Stomach (tissue), 9 donors: Measurements from ENCODE around the gene KLLN. TPM values are rescaled to one million over a fixed set of nuclear protein-coding genes. Genes with fewer than 3 reads are reported as not detected.

ENCODE experiments used
- DNase-seq, 2 donors: peaks; one replicate each; pipeline versions ENCODE4 v3.0.0 to v3.0.0-alpha.2; 2013 to 2019
- H3K27ac ChIP-seq, 5 donors: fragments of 200-600 bp in 4 of 5; sonication (generic) in 4 of 5; one replicate each; pipeline ENCODE4 v1.5.1; 2013 to 2019; ENCODE audit warnings: mild to moderate bottlenecking in 1 of 5, moderate library complexity in 1 of 5
- H3K27me3 ChIP-seq, 3 donors: fragments of 200-600 bp; sonication (generic); one replicate each; pipeline ENCODE4 v1.5.1; 2017 to 2019; ENCODE audit warnings: mixed run types in 1 of 3
- H3K36me3 ChIP-seq, 4 donors: fragments of 200-600 bp; sonication (generic); 1 replicate in 3 of 4; 2 replicates in 1 of 4; pipeline ENCODE4 v1.5.1; 2016 to 2019
- H3K4me1 ChIP-seq, 4 donors: fragments of 200-600 bp; sonication (generic); one replicate each; pipeline ENCODE4 v1.5.1; 2016 to 2019
- H3K4me3 ChIP-seq, 4 donors: fragments of 200-600 bp; sonication (generic) in 3 of 4; one replicate each; pipeline ENCODE4 v1.5.1; 2016 to 2019; ENCODE audit warnings: mild to moderate bottlenecking in 1 of 4
- H3K9me3 ChIP-seq, 4 donors: fragments of 200-600 bp; sonication (generic); one replicate each; pipeline ENCODE4 v1.5.1; 2016 to 2019
- EP300 ChIP-seq: sonication (generic); formaldehyde crosslinking; IDR thresholded peaks from one replicate; pipeline ENCODE4 v1.6.1; 2017; ENCODE audit warnings: antibody characterized with exemption
- POLR2A ChIP-seq, 4 donors: fragments of 450-650 bp; IDR thresholded peaks; one replicate each; pipeline ENCODE4 v1.6.1; 2016; ENCODE audit warnings: antibody characterized with exemption in 4 of 4, control low read depth in 2 of 4, mild to moderate bottlenecking in 1 of 4, moderate library complexity in 1 of 4
- POLR2AphosphoS5 ChIP-seq, 3 donors: sonication (generic); formaldehyde crosslinking; IDR thresholded peaks; one replicate each; pipeline ENCODE4 v1.6.1; 2016; ENCODE audit warnings: antibody characterized with exemption in 3 of 3
- WGBS, 5 donors: extraction: QIAGEN DNeasy Blood & Tissue Kit in 3 of 5; methylation state at CpG; one replicate each; pipeline versions ENCODE4 v1.1.5 to v1.1.7; 2013 to 2018; 5-methylcytosine and 5-hydroxymethylcytosine counted together
- intact Hi-C: fragments of 100-400 bp; cut with DNase I; formaldehyde crosslinking; loops from one replicate; pipeline ENCODE4 v1.15.1; 2023; ENCODE audit warnings: low total_unique reads
- polyA plus RNA-seq, 3 donors: library from polyadenylated mRNA; stranded (reverse); fragments of 200-250 nt; gene quantifications; one replicate each; pipeline ENCODE4 v1.2.3, GENCODE V29; 2013
- total RNA-seq, 5 donors: library from RNA; depleted of rRNA; stranded (reverse); fragments of >200 nt; gene quantifications; one replicate each; pipeline versions ENCODE4 v1.1.0 to v1.2.3, GENCODE V29; 2014 to 2016
- TF ChIP-seq, protein P1 (sequence below), 7 experiments: fragments of 450-650 bp in 4 of 7; fragments of 200-600 bp in 3 of 7; sonication (generic) in 3 of 7; IDR thresholded peaks; one replicate each; pipeline ENCODE4 v1.5.1; 2016 to 2019; ENCODE audit warnings: antibody characterized with exemption in 7 of 7, control low read depth in 2 of 7, mild to moderate bottlenecking in 1 of 7
- donor health status: healthy with polysubstance abuse.
- donor health status: Bipolar disorder and iron deficiency.
- donor health status: healthy.

KLLN gene
- total and polyA plus RNA-seq, 8 donors, result 0.18 to 0.37 (median 0.27) TPM; not detected in 4

DNA sequence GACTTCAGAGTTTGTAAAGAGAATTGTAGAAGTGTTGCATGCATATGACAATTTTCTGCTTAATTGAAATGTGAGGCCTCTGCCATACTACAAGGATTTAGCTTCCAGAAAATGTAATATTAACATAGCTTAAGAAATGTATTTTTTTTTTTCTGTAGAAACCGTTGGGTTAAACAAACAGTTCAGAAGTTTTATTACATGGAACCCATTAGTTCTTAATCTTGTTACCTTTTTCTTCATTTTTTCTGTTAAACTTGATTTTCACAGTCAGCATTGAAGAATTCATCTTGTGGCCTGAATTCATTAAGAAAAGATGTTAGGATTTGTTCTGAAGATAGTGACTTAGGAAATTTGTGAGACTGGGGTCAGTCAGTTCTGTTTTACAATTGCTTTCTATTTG is 4.9 kb upstream of the KLLN start:
- Histone ChIP-seq H3K27ac (peak overlapping the region in 3 of 5 donors; percentile 40 to 98 (median 97)), H3K4me3 (peak overlapping the region; percentile 88 to 94 (median 90)), H3K36me3 (no peaks in the 10 kb centered on the region), H3K4me1 (peaks cover 12 to 54% (median 34%) of the 10 kb centered on the region in 4 donors), H3K27me3 (no peaks in the 10 kb centered on the region), H3K9me3 (no peaks in the 10 kb centered on the region)
- WGBS, 5 donors, result 4 to 33% (median 9%) methylated on average over 1 of the region's 1 CpG
- intact Hi-C loops, result loop anchor here (10.0 kb wide), 1 partner anchor 247 kb away; no protein-coding TSS in a partner anchor
- TF ChIP-seq EP300, result no peak
- TF ChIP-seq, protein P1, sequence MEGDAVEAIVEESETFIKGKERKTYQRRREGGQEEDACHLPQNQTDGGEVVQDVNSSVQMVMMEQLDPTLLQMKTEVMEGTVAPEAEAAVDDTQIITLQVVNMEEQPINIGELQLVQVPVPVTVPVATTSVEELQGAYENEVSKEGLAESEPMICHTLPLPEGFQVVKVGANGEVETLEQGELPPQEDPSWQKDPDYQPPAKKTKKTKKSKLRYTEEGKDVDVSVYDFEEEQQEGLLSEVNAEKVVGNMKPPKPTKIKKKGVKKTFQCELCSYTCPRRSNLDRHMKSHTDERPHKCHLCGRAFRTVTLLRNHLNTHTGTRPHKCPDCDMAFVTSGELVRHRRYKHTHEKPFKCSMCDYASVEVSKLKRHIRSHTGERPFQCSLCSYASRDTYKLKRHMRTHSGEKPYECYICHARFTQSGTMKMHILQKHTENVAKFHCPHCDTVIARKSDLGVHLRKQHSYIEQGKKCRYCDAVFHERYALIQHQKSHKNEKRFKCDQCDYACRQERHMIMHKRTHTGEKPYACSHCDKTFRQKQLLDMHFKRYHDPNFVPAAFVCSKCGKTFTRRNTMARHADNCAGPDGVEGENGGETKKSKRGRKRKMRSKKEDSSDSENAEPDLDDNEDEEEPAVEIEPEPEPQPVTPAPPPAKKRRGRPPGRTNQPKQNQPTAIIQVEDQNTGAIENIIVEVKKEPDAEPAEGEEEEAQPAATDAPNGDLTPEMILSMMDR (IDR thresholded peaks at IDR 0.05), result no peak
- DNase-seq, result no peak

DNA sequence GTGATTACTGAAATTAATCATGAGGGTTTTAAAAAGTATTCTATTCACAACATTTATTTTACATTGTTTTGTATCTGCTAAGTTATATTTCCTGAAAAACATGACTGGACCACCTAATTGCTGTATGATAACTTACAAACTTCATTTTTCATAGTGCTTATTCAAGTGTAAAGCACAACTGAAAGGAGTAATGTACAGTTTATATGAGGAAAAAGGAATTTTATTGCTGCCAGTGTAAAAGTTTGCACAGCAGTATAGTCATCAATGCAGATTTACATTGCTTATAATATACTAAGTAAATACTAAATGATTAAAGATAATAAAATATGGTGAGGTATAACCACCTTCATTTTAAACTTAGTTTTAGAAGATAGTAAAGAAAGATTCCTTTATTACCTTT is 4.1 kb upstream of the KLLN start:
- intact Hi-C loops, result loop anchor here (10.0 kb wide), 1 partner anchor 247 kb away; no protein-coding TSS in a partner anchor
- Histone ChIP-seq H3K27me3 (no peaks in the 10 kb centered on the region), H3K4me3 (peak overlapping the region; percentile 88 to 94 (median 90)), H3K9me3 (no peaks in the 10 kb centered on the region), H3K36me3 (no peaks in the 10 kb centered on the region), H3K4me1 (peaks cover 12 to 46% (median 29%) of the 10 kb centered on the region in 4 donors), H3K27ac (peak overlapping the region in 4 of 5 donors; percentile 95 to 99 (median 98))
- no peak for DNase-seq
- TF ChIP-seq EP300 (no peak), POLR2AphosphoS5 (IDR thresholded peaks at IDR 0.05) (no peak), POLR2A (IDR thresholded peaks at IDR 0.05) (no peak)
- TF ChIP-seq, protein P1 (IDR thresholded peaks at IDR 0.05), result no peak

DNA sequence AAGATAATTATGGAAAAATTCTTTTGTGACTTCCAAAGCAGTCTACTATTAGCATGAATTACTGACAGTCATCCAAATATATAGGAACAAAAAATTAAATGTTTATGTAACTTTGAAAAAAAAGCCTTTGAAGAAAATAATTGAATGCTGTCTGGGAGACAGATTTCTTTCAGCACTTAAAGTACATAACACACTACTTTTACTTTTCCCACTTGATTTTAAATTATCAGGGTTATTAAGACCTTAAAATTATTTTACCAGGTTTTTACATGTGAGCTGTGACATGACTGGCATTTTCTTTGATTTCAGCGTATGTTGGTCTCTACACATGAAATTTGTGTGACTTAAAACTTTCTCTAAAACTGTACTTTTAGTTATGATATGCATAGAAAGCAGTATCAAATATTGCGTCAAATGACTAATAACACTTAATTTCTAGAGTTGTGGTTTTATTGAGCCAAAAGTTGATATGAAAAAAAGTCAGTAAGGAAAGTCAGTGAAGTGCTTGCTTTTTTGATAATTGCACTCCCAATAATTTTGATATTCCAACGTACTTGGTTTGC is 3.2 kb upstream of the KLLN start:
- intact Hi-C loops, result loop anchor here (10.0 kb wide), 1 partner anchor 248 kb away; no protein-coding TSS in a partner anchor
- Histone ChIP-seq H3K4me3 (peak overlapping the region; percentile 88 to 94 (median 90)), H3K9me3 (no peaks in the 10 kb centered on the region), H3K36me3 (no peaks in the 10 kb centered on the region), H3K4me1 (peaks cover 9 to 39% (median 27%) of the 10 kb centered on the region in 4 donors), H3K27me3 (no peaks in the 10 kb centered on the region), H3K27ac (peak overlapping the region in 4 of 5 donors; percentile 95 to 99 (median 98))
- no peak for DNase-seq
- WGBS, 5 donors, result 2 to 5% (median 3%) methylated on average over 3 of the region's 3 CpGs
- TF ChIP-seq POLR2AphosphoS5 (IDR thresholded peaks at IDR 0.05) (no peak), EP300 (no peak), POLR2A (IDR thresholded peaks at IDR 0.05) (no peak)
- TF ChIP-seq, protein P1 (IDR thresholded peaks at IDR 0.05), result no peak

DNA sequence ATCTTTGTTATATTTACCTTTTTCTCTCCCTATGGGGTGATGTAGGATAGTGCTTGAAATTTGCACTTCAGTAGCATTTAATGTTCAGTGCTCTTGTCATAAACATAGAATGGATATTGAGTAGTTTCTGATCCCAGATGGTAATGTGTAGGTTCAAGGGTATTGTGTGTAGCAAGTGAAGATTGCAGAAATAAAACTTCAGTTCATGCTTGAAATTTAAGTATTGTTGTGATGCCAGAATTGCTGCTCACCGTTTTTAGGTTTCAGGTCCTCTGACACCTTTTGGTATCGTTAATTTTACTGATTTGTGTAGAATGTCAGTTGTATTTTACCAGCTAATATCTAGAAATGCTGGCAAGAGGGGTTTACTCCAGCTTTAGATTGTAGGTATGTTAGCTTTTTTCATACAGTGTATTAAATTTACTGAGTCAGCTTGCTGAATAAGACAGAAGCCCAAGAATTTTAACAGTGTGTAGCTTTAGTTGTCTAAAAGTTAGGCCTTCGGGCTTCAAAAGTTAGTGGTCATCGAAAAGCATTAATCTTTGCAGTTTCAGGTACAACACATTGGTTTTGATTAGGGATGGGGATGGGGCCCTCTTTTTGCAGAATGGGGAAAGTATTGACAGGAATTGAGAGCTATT is 2.0 kb upstream of the KLLN start:
- Histone ChIP-seq H3K4me3 (peak overlapping the region; percentile 88 to 94 (median 90)), H3K9me3 (no peaks in the 10 kb centered on the region), H3K27me3 (no peaks in the 10 kb centered on the region), H3K4me1 (peaks cover 7 to 39% (median 33%) of the 10 kb centered on the region in 4 donors), H3K27ac (peak overlapping the region in 4 of 5 donors; percentile 95 to 99 (median 98)), H3K36me3 (no peaks in the 10 kb centered on the region)
- DNase-seq, result no peak
- intact Hi-C loops, result loop anchor here (10.0 kb wide), 1 partner anchor 249 kb away; no protein-coding TSS in a partner anchor
- TF ChIP-seq EP300 (no peak), POLR2AphosphoS5 (IDR thresholded peaks at IDR 0.05) (no peak), POLR2A (IDR thresholded peaks at IDR 0.05) (no peak)
- TF ChIP-seq, protein P1 (IDR thresholded peaks at IDR 0.05), result no peak
- WGBS, 5 donors, result 1% methylated on average over 4 of the region's 4 CpGs
